Measurements from ENCODE around the gene SLC37A3. TPM values are rescaled to one million over a fixed set of nuclear protein-coding genes. Genes with fewer than 3 reads are reported as not detected.

SLC37A3 gene
- total and polyA plus RNA-seq, 2 experiments from 2014 or later = 44.9 to 64.5 TPM

GRCh38 chr7:140441519-140441918, 43.2 kb upstream of the SLC37A3 start:
- H3K4me1 ChIP-seq (ENCODE audit: insufficient read depth) = no peaks in the 10 kb centered on the region
- 82% methylated on average over 2 of the region's 2 CpGs for WGBS (ENCODE audit: low lambda C conversion rate, missing lambda C conversion rate)
- H3K9me3 ChIP-seq (ENCODE audit: low read depth) = no peaks in the 10 kb centered on the region
- no peak overlapping the region for H3K4me2 ChIP-seq
- H3K27ac ChIP-seq = no peak overlapping the region
- H2AFZ ChIP-seq = no peak overlapping the region
- H3K9me2 ChIP-seq (replicated peaks; ENCODE audit: insufficient read depth) = no peaks in the 10 kb centered on the region
- no peaks in the 10 kb centered on the region for H3K36me3 ChIP-seq (replicated peaks; ENCODE audit: insufficient read depth, low read depth)
- H4K20me1 ChIP-seq (ENCODE audit: insufficient read depth, poor library complexity, severe bottlenecking) = no peaks in the 10 kb centered on the region
- H3K4me3 ChIP-seq = no peak overlapping the region
- no peaks in the 10 kb centered on the region for H3K79me2 ChIP-seq
- DNase-seq (ENCODE audit: low spot score) = no peak
- TF ChIP-seq EZH2 (IDR thresholded peaks at IDR 0.05; ENCODE audit: borderline replicate concordance) (no peak), EZH2phosphoT487 (IDR thresholded peaks at IDR 0.05; ENCODE audit: low read depth, severe bottlenecking, unreplicated experiment) (no peak)
- TF ChIP-seq, protein P1, sequence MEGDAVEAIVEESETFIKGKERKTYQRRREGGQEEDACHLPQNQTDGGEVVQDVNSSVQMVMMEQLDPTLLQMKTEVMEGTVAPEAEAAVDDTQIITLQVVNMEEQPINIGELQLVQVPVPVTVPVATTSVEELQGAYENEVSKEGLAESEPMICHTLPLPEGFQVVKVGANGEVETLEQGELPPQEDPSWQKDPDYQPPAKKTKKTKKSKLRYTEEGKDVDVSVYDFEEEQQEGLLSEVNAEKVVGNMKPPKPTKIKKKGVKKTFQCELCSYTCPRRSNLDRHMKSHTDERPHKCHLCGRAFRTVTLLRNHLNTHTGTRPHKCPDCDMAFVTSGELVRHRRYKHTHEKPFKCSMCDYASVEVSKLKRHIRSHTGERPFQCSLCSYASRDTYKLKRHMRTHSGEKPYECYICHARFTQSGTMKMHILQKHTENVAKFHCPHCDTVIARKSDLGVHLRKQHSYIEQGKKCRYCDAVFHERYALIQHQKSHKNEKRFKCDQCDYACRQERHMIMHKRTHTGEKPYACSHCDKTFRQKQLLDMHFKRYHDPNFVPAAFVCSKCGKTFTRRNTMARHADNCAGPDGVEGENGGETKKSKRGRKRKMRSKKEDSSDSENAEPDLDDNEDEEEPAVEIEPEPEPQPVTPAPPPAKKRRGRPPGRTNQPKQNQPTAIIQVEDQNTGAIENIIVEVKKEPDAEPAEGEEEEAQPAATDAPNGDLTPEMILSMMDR (IDR thresholded peaks at IDR 0.05; ENCODE audit: poor library complexity) = no peak
- no peaks in the 10 kb centered on the region for H3K27me3 ChIP-seq

GRCh38 chr7:140440593-140440992, 42.3 kb upstream of the SLC37A3 start:
- Histone ChIP-seq H3K27ac (no peak overlapping the region), H3K9me3 (ENCODE audit: low read depth) (no peaks in the 10 kb centered on the region), H3K4me2 (no peak overlapping the region), H3K36me3 (replicated peaks; ENCODE audit: insufficient read depth, low read depth) (no peaks in the 10 kb centered on the region), H2AFZ (no peak overlapping the region), H4K20me1 (ENCODE audit: insufficient read depth, poor library complexity, severe bottlenecking) (no peaks in the 10 kb centered on the region), H3K4me3 (no peak overlapping the region), H3K79me2 (no peaks in the 10 kb centered on the region), H3K4me1 (ENCODE audit: insufficient read depth) (no peaks in the 10 kb centered on the region), H3K27me3 (no peaks in the 10 kb centered on the region), H3K9me2 (replicated peaks; ENCODE audit: insufficient read depth) (no peaks in the 10 kb centered on the region)
- WGBS (ENCODE audit: low lambda C conversion rate, missing lambda C conversion rate) = 98% methylated on average over 3 of the region's 3 CpGs
- DNase-seq (ENCODE audit: low spot score) = no peak
- TF ChIP-seq, protein P1 (IDR thresholded peaks at IDR 0.05; ENCODE audit: poor library complexity) = no peak
- TF ChIP-seq EZH2 (IDR thresholded peaks at IDR 0.05; ENCODE audit: borderline replicate concordance) = no peak

GRCh38 chr7:140439359-140439758, 41.0 kb upstream of the SLC37A3 start:
- no peak overlapping the region for H3K4me2 ChIP-seq
- H3K27me3 ChIP-seq = no peaks in the 10 kb centered on the region
- H3K9me2 ChIP-seq (replicated peaks; ENCODE audit: insufficient read depth) = no peaks in the 10 kb centered on the region
- H3K36me3 ChIP-seq (replicated peaks; ENCODE audit: insufficient read depth, low read depth) = no peaks in the 10 kb centered on the region
- 87% methylated on average over 3 of the region's 3 CpGs for WGBS (ENCODE audit: low lambda C conversion rate, missing lambda C conversion rate)
- no peaks in the 10 kb centered on the region for H3K9me3 ChIP-seq (ENCODE audit: low read depth)
- no peaks in the 10 kb centered on the region for H3K4me1 ChIP-seq (ENCODE audit: insufficient read depth)
- no peak for DNase-seq (ENCODE audit: low spot score)
- H3K4me3 ChIP-seq = no peak overlapping the region
- H3K79me2 ChIP-seq = no peaks in the 10 kb centered on the region
- TF ChIP-seq EZH2phosphoT487 (IDR thresholded peaks at IDR 0.05; ENCODE audit: low read depth, severe bottlenecking, unreplicated experiment) = no peak
- no peak for TF ChIP-seq EZH2 (IDR thresholded peaks at IDR 0.05; ENCODE audit: borderline replicate concordance)
- TF ChIP-seq, protein P1 (IDR thresholded peaks at IDR 0.05; ENCODE audit: poor library complexity) = no peak
- H4K20me1 ChIP-seq (ENCODE audit: insufficient read depth, poor library complexity, severe bottlenecking) = no peaks in the 10 kb centered on the region
- no peak overlapping the region for H3K27ac ChIP-seq
- H2AFZ ChIP-seq = no peak overlapping the region
